Ecto neural progenitor cell (in vitro differentiated cells): ENCODE measurements around the gene PTPRM.
"Not testable (repeated sequence)": the region's sequence is repeated elsewhere in the genome, so short reads cannot be mapped to it uniquely, and the experiment has no call there.

Experiments used
- DNase-seq: peaks from one replicate; pipeline ENCODE4 v3.0.0-alpha.2; 2018; ENCODE audit warnings: low spot score

The PTPRM gene

DNA sequence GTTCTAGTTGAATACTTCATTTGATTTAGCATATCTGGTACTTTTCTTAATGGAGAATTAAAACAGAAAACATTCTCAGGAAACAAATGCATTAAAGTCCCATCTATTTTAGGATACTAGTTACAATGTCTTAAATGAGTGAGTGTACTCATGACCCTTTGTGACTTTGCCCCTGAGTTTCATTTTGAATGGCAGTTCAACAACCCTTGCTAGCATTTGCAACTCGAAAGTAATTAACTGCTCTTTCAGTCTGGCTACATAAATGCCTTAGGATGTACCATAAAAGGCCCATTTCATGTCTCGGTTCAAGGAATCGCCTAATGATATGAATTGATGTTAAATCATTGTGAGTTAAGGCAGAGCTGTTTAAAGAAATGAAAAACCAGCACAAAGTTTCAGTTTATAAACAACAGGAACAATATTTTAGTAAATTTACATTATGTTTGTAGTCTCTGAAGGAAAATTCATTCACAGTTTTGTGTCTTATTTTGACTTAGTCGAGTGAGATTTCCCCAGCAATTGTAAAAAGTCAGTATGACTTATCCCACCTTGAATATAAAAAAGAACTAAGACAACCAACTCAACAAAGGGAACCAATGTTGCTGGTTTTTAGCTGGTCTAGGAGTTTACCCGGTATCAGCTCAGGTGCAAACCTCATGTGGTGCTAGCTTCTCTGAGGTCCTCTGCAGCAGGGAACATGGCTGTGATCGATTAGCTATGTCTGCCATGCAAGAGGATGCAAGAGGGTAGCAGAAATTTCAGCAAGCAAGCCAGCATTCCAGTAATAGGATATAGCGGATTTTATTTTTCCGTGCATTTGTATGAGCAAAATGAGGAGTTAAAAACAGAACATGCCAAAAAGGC, 386.2 kb downstream of the PTPRM start:
- DNase-seq = no peak

DNA sequence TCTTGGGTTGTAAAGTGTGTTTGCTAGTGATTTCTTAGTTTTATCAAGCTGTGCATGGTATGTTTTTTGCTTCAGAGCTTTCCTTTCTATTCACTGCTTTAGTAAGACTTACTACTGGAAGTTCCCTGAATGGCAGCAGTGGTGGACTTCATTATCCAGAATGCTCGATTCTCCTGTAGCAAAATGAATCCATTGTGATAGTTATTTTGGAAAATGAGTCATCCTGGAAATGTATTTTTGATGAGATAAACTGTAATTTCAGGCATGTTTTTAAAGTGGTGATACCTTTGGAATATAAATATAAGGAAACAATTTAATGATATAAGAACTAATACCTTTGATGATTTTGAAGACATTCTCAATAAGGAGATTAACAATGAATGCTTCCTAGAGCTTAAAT, 387.1 kb downstream of the PTPRM start:
- DNase-seq = no peak

DNA sequence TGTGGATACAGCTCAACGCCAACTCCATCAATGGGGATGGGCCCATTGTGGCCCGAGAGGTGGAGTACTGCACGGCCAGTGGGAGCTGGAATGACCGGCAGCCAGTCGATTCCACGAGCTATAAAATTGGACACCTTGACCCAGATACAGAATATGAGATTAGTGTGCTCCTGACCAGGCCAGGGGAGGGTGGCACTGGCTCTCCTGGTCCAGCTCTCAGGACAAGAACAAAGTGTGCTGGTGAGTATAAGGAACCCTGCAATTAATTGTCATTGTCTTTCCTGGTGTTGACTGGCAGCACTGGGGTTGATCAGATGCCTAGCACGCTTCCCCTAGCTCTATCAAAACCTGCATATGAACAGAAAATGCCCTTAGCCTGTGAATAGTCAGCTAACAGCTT, 388.1 kb downstream of the PTPRM start:
- DNase-seq = no peak

DNA sequence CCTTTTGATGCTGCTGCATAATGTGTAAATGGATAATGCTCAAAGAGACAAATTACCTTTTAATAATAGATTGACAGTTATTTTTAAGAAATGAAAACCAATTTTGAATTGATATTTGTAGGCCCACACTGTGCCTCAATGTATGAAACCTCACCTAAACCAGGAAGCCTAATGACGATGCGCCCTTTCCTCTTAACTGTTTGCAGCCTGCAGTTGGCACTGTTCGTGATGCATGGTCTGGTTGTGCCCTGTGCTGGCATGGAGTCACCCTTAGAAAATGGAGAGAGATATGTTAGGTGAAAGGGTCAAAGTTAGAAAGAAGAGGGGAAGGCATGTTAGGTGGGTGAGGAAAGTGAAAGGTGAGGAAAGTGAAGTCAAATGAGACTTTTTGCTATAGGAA, 390.2 kb downstream of the PTPRM start:
- DNase-seq = no peak

DNA sequence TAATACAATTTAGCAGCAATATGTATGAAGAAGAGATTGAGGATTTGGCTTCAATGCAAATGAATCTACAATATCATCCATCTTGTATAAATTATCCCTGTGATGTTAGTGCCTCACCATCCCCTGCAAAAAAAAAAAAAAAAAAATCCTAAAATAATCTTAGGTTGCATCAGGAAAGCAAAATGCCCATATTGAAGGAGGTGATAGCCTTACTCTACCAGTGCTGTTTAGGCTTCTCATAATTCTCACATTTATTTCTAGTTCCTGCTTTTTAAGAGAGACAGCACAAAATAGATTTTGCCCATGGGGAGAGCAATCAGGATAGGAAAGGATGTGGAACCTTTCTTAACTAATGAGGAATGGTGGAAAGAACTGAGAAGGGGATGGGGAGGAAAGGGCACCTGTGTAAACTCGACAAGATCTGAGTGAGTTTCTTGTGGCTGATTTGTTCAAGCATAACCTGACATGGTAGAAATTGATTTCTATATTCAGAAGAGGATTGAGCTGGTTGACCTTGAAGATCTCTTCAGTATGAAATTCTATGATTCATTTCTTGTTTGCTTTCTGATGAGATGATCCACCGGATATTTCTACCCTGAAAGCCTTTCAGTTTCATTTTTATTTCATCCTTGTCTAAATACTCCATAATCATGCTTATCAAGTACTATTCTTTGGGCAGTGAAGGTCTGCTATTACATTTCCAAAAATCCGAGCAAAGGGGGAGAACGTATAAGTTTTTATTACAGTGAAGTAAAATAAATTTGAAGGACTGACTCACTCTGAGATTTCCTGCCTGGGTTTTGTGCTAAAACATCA, 391.2 kb downstream of the PTPRM start:
- DNase-seq = no peak

DNA sequence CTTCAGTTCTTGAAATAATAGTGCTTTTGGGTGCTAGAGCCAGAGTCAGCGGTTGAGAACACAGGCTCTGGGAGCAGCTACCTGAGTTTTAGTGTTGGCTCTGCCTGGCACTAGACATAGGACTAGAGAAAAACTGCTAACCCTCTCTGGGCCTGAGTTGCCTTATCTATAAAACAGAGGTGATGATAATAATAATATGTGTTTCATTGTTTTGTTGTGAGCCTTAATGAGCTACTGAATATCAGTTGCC, 391.7 kb downstream of the PTPRM start:
- DNase-seq = no peak

DNA sequence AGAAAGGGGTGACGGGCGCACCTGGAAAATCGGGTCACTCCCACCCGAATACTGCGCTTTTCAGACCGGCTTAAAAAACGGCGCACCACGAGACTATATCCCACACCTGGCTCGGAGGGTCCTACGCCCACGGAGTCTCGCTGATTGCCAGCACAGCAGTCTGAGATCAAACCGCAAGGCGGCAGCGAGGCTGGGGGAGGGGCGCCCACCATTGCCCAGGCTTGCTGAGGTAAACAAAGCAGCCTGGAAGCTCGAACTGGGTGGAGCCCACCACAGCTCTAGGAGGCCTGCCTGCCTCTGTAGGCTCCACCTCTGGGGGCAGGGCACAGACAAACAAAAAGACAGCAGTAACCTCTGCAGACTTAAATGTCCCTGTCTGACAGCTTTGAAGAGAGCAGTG, 399.6 kb downstream of the PTPRM start:
- DNase-seq = not testable (repeated sequence)

DNA sequence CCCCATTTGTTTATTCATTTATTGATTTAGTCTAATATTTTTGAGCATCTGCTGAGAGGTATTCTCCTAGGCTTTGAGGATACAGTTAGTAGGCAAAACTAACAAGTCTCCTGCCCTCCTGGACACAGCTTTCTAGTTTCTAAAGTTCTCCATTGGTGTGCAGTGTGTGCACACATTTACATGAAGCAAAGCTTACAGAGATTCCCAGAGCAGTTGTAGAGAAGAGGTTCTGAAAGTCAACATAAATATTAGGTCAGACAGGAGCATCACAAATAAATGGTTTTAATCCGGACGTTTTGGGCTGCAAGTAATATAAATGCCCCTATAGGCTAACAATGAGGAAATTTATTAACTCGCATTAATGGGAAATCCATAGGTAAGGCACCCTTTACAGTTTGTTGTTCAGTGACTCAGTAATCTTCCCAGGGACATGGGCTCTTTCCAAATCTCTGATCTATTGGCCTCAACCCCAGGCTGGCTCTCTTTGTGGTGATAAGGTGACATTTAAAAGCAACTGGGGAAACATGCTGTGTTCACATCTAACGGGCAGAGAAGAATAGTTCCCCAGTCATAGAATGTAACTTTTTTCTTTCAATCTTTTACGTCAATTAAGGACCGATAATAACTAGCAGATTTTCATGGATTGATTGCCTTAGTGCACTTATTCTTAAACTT, 407.2 kb downstream of the PTPRM start:
- DNase-seq = no peak

DNA sequence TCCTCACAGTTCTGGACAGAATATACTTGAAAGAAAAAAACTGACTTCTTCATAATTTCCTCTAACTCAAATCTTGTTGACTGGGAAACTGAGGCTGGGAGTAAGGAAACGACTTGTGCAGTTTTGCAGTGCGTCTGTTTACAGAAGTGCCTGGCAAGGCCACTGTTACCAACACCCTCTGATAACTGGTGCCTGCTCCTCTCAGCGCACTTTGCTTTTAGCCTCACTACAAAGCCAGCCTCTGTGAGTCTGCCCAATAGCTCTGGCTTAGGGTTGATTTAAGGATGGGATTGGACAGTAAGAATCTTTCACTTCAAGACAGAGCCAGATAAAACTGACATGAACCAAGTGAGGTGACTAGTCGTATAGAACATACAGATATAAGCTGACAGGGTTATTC, 410.8 kb downstream of the PTPRM start:
- no peak for DNase-seq

DNA sequence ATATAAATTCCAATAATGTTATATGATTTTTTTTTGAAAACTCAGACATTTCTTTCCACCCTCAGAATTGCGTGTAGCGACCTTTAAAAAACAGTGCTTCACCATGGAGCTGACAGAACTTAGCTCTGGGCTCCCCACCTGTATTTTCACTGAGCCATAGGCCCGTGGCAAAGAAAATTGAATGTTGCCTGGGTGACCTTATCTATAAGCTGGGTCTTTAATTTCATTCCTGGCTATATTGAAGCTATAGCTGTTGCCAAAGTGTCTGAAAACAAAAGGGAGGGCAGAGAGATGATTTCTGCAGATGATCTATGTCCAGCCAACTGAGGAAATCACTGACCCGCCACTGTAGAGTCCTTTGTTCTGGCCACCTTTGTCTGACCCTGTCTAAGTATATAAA, 411.7 kb downstream of the PTPRM start:
- no peak for DNase-seq

DNA sequence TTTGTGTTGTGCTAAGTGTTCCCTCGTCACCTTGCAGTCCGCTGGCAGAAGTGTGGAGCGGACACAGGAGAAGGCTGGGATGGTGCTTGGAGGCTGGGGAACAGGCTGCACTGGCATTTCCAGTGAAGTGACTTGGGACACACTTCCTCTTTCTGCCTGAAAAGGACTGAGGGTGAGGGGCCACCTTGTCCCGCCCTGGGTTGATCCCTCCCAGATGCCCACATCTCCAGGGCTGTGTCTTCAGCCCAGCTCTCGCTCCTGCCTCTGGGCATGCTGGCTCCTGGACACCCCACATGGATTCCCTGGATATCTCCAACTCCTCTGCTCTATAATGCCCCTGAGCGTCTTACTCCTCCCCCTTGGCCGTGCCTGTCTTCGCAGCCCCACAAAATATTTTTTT, 412.6 kb downstream of the PTPRM start:
- DNase-seq = no peak

DNA sequence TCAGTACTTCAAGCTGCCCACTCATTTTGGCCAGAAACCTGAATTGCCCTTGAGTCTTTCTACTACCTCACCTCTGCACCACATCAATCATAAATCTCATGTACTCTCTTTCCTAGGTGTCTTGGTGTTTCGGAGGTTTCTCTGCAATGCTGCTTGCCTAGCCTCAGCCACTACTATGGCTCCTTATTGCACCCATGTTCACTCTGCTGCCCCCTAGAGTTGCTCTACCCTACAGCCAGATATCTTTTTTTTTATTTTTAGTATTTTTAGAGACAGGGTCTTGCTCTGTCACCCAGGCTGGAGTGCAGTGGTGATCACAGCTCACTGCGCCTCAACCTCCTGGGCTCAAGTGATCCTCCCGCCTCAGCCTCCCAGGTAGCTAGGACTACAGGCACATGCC, 413.0 kb downstream of the PTPRM start:
- DNase-seq = no peak

DNA sequence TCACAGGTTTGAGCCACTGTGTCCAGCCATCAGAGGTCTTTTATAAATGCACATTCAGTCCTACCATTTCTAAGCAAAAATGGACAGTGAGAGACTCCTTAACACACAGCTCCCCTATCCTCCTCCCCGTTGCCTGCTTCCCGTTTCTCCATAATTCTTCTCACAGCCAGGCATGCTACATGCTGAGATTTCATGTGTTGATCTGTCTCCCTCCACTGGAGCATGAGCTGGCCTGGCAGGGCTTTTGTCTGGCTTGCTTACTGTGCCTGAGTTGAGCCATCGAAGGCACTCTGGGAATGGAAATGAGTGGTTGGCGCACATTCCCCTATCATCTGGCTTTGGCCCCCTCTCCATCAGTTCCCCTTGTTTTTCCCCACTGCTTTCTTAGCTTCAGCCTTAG, 413.5 kb downstream of the PTPRM start:
- DNase-seq = no peak

DNA sequence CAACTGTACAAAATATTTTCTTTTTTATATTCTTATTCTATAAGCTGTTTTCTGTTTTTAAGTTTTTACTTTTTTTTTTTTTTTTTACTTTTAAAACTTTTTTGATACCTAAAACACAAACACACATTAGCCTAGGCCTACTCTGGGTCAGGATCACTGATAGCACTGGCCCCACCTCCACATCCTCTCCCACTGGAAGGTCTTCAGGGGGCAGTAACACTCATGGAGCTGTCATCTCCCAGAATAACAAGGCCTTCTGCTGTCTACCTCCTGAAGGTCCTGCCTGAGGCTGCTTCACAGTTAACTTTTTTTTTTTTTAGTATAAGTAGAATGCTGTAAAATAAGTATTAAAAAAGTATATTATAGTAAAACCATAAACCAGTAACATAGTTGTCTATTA, 415.1 kb downstream of the PTPRM start:
- no peak for DNase-seq

DNA sequence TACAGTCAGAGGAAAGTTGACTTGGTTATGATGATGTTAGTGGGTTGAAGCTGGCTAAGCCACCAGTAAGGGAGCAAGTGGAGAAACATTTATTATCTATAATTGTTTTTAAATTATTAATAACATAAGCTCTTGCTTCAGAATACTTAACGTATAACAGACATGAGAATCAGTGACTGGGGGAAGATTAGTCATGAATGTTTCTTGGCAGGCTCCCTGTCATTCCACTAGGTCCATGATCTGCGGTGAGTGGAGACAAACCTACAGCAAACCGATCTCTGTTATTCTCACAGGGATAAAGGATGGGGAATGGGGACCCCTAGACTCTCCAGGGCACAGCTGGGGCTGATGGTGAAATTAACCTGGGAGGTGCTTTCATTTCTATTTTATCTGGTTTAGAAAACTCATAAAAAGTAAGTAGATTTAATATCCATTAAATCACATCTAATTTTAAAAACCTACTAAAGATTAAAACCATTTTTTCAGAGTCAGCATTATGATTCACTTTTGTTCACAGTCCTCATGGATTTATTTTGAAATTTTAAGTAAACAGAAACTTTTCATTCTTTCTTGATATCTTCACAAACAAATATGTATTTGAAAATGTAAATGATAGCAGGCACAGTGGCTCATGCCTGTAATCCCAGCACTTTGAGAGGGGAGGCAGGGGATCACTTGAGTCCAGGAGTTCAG, 420.3 kb downstream of the PTPRM start:
- no peak for DNase-seq

DNA sequence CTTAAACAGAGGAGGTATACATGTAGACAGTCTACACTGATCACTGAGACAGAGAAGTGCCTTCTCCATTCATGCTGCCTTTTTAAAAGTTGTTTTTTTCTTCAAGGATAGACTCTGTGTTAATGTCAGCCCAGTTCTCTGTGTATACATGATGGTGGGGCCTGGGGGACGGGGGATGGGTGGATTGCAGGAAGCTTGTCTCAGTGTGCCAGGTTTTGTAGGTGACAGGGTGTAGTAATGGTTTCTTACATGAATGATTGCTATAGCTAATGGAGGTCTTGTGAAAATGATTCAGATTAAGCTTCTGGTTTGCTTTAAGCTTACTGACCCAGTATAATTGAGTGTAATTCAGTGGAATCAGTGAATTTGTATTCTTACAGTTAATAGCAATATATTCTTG, 423.6 kb downstream of the PTPRM start:
- DNase-seq = no peak

DNA sequence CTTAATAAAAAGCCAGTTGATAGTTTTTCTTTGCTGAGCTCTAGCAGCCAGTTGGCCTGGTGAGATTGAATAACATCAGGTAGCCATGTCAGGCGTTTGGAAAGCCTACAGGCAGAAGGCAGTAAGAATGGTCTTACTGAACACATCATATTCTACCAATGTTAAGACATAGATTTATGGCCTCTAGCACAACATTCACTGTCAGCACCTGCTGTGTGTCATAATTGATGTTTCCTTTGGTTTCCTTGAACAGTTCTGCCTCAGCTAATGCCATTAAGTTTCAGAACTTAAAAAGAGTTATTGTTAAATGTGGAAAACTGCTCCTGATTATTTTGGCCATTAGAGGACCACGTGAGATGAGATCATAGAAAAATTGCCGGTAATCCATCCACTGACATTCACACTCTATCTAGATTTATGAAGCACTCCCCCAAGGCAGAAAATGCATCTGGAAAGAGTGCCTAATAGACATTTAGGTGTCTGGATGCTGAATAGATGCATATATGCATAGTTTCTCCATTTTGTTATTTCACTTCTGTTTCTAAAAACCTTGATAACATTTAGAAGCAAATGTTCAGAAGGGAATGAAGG, 434.7 kb downstream of the PTPRM start:
- DNase-seq = no peak

DNA sequence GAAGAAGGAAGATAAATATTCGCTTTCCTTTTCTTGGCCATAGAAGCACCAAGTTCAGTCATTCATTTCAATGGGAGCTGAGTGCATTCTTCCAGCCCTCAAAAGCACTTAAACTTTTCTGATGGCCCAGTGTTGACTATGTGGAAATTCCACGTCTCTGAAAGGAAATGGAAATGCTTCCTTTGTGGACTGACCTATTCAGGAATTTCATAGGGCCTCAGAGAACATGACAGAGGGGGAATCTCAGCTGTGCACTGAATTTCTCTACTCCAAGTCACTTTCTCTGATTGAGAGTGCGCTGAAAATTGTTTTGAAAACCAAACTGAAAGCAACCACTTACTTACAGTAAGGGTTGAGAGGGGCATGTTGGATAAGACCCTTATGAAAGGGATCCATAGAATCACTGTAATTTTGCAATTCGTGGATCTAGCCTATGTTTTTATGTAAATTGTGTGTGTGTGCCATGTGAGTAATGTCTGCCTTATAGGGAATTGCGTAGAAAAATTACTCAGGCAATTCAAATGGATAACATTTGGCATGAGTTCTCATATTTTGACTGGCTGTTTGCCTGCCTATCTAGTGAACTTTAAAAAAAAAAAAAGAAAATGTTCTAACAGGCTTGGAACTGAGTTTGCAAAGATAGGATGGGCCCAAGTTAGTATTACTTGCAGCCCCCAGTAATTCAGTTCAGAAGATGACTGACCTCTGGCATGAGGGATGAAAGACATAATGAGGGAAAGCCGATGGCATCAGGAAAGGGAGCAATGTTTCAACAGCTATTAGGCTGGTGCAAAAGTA, 437.0 kb downstream of the PTPRM start:
- DNase-seq = no peak

DNA sequence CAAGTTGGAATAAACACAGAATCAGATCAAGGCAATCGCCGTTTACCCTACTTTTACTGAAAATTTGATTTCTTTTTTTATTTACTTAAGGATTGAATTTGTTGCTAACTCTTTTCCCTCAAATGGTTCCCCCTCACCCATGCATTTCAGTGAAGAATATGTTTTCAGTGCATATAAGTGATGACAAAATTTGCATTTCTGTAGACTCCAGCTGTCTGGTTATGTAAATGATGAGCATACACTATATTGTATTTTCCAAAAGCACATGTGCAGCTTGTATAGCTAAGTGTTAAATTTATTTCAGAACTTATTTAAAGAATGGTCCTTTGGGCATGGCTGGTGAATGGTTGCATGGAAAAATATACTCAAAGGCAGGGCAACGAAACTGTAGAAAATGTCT, 437.7 kb downstream of the PTPRM start:
- no peak for DNase-seq

DNA sequence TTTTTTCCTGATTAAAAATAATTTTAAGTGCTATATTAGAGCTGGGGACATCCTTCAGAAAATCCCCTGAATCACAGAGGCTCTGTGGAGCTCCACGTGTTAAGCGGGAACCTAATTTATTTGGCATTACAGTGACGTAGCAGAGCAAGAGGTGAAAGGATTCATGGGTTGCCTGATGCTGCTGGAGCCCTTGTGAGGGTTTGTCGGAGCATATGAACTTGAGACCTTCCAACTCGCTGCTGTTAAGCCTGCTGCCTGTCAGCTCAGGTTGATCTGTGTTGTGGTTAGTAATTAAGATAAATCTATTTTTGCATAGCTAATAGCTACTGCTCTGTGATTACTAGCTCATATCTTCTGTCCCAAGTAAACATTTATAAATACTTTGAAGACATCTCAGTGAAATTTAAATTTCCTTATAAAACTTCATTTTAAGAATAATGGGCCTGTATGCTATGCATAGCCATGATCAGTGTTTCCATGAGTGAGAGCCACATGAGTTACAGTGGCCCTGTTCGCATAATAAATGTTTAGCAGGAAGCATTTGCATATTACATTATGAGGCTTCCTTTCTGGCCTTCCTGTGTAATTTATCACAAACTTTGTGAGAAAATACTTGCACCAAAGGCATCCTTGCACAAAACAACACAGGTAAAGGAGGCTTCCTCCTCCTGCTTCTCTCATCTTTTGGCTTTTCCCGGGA, 438.9 kb downstream of the PTPRM start:
- no peak for DNase-seq

DNA sequence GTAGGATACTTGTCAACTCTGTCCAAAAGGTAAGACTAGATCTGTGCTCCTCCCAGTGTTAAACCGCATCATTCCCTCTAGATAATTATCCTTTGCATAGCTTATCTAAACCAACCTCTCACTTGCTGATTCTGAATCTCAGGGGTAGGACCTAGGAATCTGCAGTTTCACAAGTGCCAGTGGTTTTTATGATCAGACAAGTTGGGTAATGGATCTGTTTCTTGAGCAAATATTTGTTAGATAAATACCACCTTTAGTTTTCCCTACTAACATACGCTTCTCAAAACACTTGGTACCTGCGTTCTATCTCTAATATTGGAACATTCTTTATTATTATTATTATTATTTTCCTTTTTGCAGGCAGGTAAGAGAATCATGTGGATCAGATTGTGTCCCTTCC, 439.9 kb downstream of the PTPRM start:
- no peak for DNase-seq
